ENCODE data around the gene ZDHHC9.

- TF ChIP-seq POLR2A (IDR thresholded peaks at IDR 0.05) (no peak), POLR2AphosphoS5 (IDR thresholded peaks at IDR 0.05) (no peak)
- TF ChIP-seq, protein P1, sequence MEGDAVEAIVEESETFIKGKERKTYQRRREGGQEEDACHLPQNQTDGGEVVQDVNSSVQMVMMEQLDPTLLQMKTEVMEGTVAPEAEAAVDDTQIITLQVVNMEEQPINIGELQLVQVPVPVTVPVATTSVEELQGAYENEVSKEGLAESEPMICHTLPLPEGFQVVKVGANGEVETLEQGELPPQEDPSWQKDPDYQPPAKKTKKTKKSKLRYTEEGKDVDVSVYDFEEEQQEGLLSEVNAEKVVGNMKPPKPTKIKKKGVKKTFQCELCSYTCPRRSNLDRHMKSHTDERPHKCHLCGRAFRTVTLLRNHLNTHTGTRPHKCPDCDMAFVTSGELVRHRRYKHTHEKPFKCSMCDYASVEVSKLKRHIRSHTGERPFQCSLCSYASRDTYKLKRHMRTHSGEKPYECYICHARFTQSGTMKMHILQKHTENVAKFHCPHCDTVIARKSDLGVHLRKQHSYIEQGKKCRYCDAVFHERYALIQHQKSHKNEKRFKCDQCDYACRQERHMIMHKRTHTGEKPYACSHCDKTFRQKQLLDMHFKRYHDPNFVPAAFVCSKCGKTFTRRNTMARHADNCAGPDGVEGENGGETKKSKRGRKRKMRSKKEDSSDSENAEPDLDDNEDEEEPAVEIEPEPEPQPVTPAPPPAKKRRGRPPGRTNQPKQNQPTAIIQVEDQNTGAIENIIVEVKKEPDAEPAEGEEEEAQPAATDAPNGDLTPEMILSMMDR (IDR thresholded peaks at IDR 0.05), result no peak
Observed at GRCh38 chrX:129840344-129840743, 3.3 kb downstream of the ZDHHC9 start.
